Stimulated activated CD8-positive, alpha-beta memory T cell treated with anti-CD3 and anti-CD28 coated beads, Interleukin-4, amount 100 ng/mL, for 24 hours (primary cell): ENCODE measurements around the gene RBCK1.
A peak's percentile ranks its signal among the peaks of the same experiment; 100 is the strongest.

Experiments
- DNase-seq: peaks from one replicate; pipeline ENCODE4 v3.0.0-alpha.2; 2020; ENCODE audit warnings: low read depth

Gene RBCK1

DNA sequence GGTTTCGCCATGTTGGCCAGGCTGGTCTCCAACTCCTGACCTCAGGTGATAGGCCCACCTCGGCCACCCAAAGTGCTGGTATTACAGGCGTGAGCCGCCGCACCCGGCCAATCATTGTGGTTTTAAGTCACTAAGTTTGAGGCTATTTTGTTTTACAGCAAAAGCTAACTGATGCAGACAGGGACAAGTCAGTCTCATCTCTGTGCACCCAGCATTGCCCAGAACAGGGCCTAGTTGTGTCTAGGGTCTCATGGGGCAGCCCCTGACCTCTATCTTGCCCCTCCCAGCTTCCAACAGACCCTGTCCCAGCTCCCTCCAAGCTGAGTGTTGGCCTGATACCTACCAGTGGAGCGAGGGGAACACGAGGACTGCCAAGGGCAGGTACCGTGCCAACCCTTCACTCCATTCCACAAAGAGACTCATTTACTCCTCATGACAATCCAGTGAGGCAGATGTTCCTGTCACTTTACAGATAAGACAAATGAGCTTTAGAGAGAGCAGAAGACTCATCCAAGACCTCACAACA is 8.9 kb upstream of the RBCK1 start:
- DNase-seq: no peak

GRCh38 chr20:400128-400453 is 8.0 kb upstream of the RBCK1 start:
- no peak for DNase-seq

GRCh38 chr20:400454-401275 is 7.4 kb upstream of the RBCK1 start:
- DNase-seq: no peak

DNA sequence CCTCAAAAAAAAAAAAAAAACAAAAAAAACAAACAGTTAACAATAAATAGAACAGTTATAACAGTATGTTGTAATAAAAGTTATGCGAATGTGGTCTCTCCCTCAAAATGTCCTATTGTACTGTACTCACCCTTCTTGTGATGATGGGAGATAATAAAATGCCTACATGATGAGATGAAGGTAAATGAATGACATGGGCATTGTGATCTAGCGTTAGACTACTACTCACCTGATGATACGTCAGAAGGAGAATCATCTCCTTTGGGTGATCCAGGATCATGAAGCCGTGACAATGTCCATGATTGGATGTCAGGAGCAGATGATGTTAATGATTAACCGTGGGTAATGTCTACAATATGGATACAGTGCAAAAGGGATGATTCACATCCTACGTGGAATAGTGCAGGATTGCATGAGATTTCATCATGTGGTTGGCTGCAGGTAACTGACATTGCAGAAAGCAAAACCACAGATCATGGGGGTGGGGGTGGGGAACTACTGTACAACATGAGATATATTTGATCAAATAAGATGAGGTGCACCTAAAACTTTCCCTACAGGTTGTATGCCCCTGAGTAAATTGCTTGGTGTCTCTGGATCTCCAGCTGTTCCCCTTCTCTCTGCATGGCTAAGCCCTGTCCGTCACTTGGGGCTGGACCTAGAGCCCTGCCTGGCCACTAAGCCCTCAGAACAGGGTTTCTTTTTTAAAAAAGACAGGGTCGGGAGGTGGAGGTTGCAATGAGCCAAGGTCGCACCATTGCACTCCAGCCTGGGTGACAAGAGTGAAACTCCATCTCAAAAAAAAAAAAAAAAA is 6.2 kb upstream of the RBCK1 start:
- no peak for DNase-seq

DNA sequence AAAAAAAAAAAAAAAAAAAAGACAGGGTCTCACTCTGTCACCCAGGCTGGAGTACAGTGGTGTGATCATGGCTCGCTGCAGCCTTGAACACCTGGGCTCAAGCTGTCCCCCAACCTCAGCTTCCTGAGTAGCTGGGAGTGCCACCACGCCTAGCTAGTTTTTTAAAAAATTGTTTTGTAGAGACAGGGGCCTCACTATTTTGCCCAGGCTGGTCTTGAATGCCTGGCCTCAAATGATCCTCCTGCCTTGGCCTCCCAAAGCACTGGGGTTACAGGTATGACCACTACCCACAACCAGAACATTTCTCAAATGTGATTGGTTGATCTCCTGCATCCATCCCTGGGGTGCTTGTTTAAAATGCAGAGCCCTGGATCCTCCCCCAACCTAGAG is 5.6 kb upstream of the RBCK1 start:
- no peak for DNase-seq

DNA sequence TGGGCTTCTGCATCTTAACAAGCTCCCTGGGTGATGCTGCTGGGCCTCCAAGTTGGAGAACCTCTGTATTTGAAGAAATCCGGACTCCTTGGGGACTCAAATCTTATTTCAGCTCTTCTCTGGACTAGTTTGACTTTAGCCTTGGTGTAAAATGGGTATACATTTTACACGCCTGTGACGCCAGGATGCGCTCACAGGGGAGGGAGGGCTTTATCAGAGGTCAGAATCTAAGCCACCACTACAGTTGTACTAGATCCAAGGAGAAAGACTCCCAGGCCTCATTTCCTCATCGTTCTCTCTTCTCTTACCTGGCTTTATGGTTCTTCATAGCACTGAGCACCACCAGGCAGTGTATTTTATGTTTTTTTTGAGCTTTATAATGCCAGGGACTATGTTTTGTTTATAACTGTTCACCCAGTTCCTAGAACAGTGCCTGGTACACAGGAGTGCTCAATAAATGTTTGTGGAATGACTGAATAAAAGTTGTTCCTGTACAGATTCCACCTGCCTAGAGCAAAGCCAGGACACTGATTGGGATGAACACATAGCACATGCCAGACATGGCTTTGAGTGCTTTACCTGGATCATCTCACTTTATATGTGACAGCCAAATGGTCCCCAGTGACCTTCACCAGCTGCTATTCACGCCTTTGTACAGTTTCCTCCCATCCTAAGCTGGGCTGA is 5.1 kb upstream of the RBCK1 start:
- DNase-seq: no peak

DNA sequence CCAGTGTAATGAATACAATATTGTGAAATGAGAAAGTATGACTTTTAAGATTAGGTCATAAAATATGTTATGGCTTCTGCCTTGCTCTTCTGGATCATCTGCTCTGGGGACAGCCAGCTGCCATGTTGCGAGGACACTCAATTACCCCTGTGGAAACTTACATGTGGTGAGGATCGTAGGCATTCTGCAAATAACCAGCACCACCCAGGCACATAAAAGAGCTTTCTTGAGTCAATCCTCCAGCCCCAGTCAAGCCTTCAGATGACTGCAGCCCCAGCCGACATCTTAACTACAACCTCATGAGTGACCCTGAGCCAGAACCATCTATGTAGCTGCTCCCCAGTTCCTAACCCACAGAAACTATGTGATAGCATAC is 4.5 kb upstream of the RBCK1 start:
- no peak for DNase-seq

GRCh38 chr20:404088-404487 is 4.0 kb upstream of the RBCK1 start:
- DNase-seq: no peak

DNA sequence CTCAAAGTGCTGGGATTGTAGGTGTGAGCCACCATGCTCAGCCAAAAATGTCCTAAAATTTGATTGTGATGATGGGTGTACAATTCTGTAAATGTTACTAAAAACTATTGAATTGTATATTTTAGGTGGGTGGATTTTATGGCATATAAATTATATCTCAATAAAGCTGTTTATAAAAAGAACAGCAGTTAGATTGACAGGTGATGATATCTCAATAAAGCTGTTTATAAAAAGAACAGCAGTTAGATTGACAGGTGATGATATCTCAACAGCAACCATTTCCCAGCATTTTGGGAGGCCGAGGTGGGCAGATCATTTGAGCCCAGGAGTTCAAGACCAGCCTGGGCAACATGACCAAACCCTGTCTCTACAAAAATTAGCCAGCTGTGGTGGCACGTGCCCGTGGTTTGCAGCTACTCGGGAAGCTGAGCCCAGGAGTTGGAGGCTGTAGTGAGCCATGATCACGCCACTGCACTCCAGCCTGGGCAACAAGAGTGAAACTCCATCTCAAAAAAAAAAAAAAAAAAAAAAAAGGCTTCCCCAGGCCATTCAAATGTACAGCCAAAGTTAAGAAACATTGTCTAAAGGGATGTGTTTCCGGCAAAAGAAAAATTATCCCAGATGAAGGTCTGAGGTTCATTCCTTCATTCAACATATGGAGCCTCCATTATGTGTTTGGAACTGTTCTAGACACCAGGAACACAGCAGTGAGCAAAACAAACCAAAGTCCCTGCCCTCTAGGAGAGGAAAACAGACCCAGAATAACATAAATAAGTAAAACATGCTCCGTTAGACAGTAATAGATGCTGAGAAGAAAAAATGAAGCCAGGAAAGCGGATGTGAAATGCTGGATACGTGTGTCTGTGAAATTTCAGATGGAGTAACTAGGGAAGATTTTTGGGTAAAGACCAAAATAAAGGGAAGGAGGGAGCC is 1.6 kb upstream of the RBCK1 start:
- no peak for DNase-seq

DNA sequence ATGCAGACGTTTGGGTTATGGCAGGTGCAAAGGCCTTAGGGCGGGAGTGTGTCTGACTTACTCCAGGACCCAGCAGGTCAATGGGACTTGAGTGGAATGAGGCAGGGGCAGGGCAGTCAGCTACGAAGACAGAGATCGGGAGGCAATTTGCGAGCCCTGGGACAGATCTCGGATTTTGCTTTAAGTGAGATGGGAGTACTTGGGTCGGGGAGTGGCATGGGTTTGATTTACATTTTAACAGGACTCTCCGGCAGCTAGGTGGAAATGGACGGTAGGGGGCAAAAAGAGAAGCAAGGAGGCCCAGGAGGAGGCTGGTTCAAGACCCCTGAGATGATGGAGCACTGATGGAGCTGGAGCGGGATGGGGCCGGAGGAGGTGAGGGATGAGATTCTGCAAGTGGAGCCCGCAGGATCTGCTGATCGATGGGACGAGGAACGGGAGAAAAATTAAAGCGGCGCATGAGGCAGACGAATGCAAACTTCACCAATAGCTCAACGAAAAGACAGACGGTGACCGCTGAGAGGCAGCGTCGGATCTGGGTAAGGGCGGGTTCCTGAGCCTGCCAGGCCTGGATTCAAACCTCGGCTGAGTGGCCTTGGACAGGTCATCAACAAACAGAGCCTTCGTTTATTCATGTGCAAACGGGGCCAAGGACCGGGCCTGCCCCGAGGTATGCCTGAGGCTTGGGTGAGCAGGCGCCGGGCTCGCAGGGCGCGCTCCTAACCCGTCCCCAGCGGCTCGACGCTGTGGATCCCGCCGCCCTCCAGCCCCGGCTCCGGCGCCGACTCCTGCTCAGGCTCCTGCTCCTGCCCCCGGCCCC is 756 bp upstream of the RBCK1 start:
- DNase-seq: peak; percentile 56

DNA sequence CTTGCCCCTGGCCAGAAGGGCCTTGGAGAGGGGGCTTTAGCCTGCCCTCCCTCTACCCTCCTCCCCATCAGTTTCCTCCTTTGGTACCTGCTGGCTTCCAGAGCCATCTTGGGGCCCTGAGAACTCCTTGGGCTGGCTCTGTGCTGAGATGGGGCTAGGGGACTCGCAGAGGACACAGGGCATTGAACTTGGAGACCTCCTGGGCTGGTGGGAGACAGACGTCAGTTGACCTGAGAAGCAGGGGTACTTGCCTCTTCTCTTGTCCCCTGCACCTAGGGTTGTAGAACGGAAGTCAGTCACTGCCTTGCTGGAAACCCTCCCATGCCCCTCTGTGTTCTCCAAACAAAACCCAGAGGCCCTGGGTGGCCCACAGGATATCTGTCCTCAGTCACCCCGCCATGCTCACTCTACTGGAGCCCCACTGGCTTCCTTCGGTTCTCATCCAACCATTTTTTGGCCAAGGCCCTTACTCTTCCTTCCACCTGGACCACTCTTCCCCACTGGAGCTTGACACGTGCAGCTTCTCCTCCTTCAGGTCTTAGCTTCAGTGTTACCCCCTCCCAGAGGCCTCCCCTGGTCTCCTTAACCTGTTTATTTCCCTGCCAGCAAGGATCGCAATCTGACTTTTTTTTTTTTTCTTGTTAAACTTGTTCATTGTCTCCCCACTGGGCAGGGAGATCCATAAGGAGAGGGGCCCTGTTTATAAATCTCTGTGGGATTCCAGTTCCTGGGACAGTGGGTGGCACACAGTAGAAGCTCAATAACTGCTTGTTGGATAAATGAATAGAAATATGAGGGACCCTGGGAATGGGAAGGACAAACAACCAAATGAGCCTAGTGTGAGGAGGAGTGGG is 971 bp downstream of the RBCK1 start:
- no peak for DNase-seq

DNA sequence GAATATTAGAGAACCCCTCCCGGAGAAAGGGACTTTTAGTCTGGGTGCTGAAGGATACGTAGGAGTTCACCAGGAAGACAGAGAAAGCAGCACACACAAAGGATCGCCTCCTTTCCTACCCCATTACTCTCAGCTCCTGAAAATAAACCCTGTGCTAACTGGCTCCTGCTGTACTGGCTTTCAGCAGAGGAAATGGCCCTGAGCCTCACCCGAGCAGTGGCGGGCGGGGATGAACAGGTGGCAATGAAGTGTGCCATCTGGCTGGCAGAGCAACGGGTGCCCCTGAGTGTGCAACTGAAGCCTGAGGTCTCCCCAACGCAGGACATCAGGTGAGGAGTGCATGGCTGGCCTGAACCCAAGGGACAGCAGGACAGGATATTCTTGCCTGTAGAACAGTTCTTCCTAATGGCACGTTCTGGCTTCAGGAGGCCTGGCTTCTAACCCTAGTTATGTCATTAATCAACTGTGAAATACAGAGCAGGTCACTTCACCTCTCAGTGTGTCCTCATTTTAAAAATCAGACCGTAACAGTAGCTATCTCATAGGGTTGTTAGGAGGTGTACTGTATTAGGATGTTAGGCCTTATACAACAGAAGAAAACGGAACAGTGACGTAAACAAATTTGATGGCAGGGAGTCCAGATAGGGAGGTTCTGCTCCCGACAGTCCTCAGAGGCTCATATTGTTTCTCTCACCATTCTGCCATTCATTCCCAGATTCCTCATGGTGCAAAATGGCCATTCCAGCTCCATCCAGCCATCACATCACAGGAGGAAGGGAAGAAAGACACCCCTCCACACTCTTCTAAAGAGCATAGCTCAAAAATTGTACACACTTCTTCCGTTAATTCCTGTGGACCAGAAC is 1.8 kb downstream of the RBCK1 start:
- no peak for DNase-seq

DNA sequence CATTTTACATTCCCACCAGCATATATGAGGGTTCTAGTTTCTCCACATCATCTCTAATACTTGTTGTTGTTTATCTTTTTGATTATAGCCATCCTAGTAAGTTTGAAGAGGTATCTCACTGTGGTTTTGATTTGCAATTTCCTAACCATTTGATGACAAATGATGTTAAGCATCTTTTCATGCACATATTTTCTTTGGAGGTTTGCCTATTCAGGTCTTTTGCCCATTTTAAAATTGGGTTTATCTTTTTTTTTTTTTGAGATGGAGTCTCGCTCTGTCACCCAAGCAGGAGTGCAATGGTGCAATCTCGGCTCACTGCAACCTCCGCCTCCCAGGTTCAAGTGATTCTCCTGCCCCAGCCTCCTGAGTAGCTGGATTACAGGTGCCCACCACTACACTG is 4.0 kb downstream of the RBCK1 start:
- DNase-seq: no peak

- DNase-seq: no peak
These were observed 6.1 kb downstream of the RBCK1 start for GRCh38 chr20:414161-414560.

- DNase-seq: no peak
These were observed 7.8 kb downstream of the RBCK1 start for GRCh38 chr20:415820-416322.

GRCh38 chr20:416950-417800 is 9.1 kb downstream of the RBCK1 start:
- no peak for DNase-seq

GRCh38 chr20:417801-418342 is 9.8 kb downstream of the RBCK1 start:
- DNase-seq: no peak
